ENCODE measurements around the gene LHCGR.
A peak's percentile ranks its signal among the peaks of the same experiment; 100 is the strongest.
"Not testable (repeated sequence)": the region's sequence is repeated elsewhere in the genome, so short reads cannot be mapped to it uniquely, and the experiment has no call there.

LHCGR gene

GRCh38 chr2:48709096-48710034 is 46.2 kb downstream of the LHCGR start:
- DNase-seq (ENCODE audit: low read depth in 2 of 2): no peak

GRCh38 chr2:48707466-48707865 is 48.1 kb downstream of the LHCGR start:
- no peak for DNase-seq (ENCODE audit: low read depth in 2 of 2)

- DNase-seq (ENCODE audit: low read depth in 2 of 2): not testable (repeated sequence)
Measured at GRCh38 chr2:48703621-48704020, 51.9 kb downstream of the LHCGR start.

GRCh38 chr2:48699348-48699930 is 56.1 kb downstream of the LHCGR start:
- peak; percentile 33 to 43 for DNase-seq (ENCODE audit: low read depth in 2 of 2)

GRCh38 chr2:48696881-48697280 is 58.6 kb downstream of the LHCGR start:
- no peak for DNase-seq (ENCODE audit: low read depth in 2 of 2)

- DNase-seq (ENCODE audit: low read depth in 2 of 2): no peak
Measured at GRCh38 chr2:48695991-48696390, 59.5 kb downstream of the LHCGR start.

GRCh38 chr2:48694149-48694548 is 61.4 kb downstream of the LHCGR start:
- no peak for DNase-seq (ENCODE audit: low read depth in 2 of 2)

GRCh38 chr2:48693645-48694044 is 61.9 kb downstream of the LHCGR start:
- no peak for DNase-seq (ENCODE audit: low read depth in 2 of 2)

GRCh38 chr2:48693066-48693465 is 62.5 kb downstream of the LHCGR start:
- DNase-seq (ENCODE audit: low read depth in 2 of 2): no peak

GRCh38 chr2:48691935-48692691 is 63.4 kb downstream of the LHCGR start:
- no peak for DNase-seq (ENCODE audit: low read depth in 2 of 2)

- no peak for DNase-seq (ENCODE audit: low read depth in 2 of 2)
Measured at GRCh38 chr2:48685126-48685525, 70.4 kb downstream of the LHCGR start.

GRCh38 chr2:48677450-48677849 is 78.1 kb downstream of the LHCGR start:
- DNase-seq (ENCODE audit: low read depth in 2 of 2): no peak

- no peak for DNase-seq (ENCODE audit: low read depth in 2 of 2)
Measured at GRCh38 chr2:48674933-48675332, 80.6 kb downstream of the LHCGR start.

GRCh38 chr2:48673581-48673980 is 81.9 kb downstream of the LHCGR start:
- no peak for DNase-seq (ENCODE audit: low read depth in 2 of 2)

- no peak for DNase-seq (ENCODE audit: low read depth in 2 of 2)
Measured at GRCh38 chr2:48668992-48669391, 86.5 kb downstream of the LHCGR start.

GRCh38 chr2:48651158-48651790 is 104.2 kb downstream of the LHCGR start:
- DNase-seq (ENCODE audit: low read depth in 2 of 2): peak; percentile 85 to 87

- DNase-seq (ENCODE audit: low read depth in 2 of 2): no peak
Measured at GRCh38 chr2:48638261-48638660, 117.3 kb downstream of the LHCGR start.

All from fibroblast of skin of left biceps (primary cell).